Medulla oblongata (tissue), 1 donor: ENCODE data around the gene ACTRT2.
A peak's percentile ranks its signal among the peaks of the same experiment; 100 is the strongest.

Experiments
- DNase-seq: peaks from one replicate; pipeline ENCODE4 v3.0.0-alpha.2; 2015; ENCODE audit errors: extremely low spot score

The ACTRT2 gene

DNA sequence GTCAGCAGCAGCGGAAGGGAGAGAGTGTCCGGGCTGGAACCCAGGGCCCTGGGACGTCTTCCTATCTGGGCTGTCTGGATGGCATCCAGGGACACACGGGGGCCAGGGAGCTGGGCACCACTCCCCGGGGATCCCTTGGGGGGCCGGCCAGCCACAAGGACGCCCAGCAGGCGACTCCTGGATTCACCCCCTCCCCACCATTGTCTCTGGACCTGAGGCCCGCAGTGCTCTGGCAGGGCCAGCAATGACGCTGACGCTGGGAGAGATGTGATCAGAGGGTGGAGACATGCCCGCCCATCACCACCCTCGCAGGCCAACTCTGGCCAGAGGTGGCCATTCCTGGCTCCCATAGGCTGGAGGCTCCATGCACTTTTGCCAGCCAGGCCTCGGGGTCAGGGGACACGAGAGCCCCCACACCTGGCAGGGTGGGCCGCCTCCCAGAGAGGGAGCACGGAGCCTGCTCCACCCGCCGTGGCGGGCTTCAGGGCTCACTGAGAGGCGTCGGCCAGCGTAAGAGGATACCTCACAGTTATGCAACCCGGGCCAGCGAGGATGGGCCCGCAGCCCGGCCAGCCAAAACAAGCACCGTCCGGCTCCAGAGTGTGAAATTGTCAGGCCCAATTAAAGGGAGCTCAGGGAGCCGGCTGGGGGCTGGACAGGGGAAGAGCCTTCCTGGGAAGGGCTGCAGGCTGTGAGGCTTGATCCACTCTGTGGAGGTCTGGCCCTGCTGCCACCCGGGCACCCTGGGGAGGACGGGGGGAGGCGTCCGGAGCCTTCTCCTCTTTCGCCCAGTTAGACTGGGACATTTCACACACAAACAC, 10.3 kb downstream of the ACTRT2 start:
- DNase-seq: peak; percentile 59

GRCh38 chr1:3032371-3033039, 11.2 kb downstream of the ACTRT2 start:
- no peak for DNase-seq

- no peak for DNase-seq
Measured at GRCh38 chr1:3033040-3033789, 11.9 kb downstream of the ACTRT2 start.

- no peak for DNase-seq
Measured at GRCh38 chr1:3033790-3034090, 12.5 kb downstream of the ACTRT2 start.

- DNase-seq: no peak
Measured at GRCh38 chr1:3034162-3034561, 12.9 kb downstream of the ACTRT2 start.

GRCh38 chr1:3034728-3035562, 13.7 kb downstream of the ACTRT2 start:
- DNase-seq: no peak

DNA sequence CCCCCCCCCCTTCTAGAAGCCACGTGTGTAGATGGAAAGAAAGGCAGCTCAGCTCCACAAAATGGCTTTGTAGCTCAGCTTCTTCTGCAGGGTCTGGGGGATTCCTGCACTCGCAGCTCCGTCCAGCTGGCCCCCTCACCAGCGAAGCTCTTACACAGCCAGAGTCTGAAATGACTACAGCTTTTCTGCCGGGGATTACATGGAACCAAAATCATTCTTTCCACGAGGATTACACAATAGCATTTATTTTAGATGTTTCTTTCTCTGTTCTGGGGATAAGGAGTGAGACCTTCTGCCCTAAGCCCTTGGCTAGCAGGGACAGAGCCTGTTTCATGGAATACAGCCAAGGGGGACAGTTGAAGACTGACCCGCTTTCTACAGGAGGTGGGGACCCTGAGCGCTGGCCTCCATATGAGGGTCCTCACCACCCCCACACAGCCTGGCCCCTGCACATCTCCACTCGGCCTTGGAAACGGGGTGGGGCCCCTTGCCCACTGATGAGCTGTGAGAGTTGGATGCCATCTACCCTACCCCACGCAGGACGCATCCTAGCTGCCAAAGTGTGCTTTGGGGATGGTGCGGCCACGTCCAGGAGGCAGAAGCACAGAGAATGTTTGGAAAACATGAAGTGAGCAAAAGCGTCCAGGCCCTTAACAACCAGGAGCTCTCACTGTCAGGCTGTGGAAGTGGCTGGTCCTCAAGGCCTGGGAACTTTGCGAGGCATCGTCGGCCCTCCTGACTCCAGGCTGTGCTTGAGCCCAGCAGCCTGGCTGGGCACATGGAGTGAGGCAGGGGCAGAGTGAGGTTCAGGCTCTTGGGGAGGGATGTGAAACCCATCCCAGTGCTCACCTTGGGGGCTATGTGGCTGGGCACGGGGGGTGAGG, 14.5 kb downstream of the ACTRT2 start:
- DNase-seq: no peak

DNA sequence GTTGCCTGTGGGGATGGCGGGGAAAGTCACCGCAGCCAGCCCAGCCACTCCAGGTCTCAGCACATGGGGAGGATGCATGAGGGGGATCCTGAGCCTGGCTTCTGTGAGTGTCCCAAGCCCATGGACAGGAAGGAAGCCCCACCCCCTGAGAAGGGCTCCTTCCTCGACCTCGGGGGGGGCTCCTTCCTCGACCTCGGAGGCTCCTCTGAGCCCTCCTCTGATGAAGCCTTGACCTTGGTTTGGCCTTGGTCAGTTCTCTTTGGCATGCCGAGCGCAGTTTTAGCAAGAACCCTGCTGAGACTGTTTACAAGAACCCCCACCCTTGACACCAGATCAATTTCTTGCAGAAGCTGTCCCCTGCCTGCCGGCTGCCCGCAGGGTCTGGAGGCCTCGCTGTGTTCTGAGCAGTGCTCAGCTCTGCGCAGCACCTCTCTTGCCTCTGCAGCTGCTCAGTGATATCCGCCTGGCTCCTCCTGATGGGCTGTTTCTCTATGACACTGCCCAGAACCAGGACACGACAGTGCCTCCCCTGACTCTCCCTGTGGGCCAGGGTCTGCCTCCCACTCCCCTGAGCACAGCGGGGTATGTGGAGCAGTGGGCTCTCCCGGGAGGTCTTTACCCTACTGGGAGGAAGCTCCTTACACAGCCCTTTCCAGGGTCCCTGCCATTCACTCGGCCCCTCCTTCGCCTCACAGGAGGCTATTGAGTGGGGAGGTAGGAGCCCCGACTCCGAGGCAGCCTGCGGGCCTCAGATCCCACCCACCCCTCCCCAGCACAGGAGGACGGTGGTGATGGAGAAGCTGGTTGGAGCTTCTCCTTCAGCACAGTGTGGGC, 15.4 kb downstream of the ACTRT2 start:
- DNase-seq: no peak

DNA sequence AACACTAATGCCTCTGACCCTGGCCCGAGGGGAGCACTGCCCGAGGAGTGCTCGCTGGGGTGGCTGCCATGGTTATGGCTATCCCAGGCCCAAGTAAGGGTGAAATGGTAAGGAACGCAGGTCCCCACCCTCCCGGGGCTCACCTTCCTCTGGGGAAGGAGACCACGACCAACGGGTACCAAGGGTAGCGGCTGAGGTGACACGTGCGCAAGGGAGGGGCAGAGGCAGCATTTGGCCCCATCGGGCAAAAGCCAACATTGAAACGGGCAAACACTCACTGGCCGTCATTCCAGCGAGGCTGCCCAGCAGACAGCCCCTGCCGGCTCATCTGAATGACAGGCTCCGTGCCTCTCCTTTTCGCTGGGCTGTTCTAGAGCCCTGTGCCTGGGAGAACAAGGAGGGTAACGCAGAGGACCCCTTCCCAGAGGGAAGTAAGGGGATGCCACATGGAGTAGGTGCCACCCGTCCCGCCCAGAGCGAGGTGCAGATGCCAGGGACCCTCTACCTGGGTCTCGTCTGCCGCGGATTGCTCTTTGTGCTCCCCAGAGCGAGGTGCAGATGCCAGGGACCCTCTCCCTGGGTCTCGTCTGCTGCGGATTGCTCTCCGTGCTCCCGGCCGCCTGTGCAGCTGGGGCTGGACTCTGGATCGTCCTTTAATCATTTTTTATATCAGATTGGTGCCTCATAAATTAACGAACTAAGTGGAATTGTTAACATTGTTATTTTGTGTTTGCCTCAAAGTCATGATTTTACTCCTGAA, 16.2 kb downstream of the ACTRT2 start:
- no peak for DNase-seq

- DNase-seq: no peak
Measured at GRCh38 chr1:3038113-3038551, 16.9 kb downstream of the ACTRT2 start.

GRCh38 chr1:3038571-3039181, 17.4 kb downstream of the ACTRT2 start:
- DNase-seq: no peak

DNA sequence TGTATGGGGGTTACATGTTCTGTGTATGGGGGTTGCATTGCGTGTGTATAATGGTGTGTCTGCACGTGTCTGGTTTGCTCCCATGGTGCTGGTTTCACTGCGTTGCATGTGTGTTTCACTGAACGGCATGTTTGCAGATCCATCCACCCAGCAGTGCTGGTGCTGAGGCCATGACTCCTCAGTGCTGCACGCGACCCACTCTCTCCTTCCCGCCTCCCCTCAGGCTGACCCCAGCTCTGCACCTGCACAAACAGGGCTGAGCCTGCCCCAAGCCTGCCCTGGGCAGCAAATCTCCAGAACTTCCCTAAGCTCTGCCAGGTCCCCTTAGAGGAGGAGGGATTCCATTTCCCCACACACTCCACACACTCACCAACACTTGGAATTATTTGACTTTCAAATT, 18.7 kb downstream of the ACTRT2 start:
- DNase-seq: no peak

DNA sequence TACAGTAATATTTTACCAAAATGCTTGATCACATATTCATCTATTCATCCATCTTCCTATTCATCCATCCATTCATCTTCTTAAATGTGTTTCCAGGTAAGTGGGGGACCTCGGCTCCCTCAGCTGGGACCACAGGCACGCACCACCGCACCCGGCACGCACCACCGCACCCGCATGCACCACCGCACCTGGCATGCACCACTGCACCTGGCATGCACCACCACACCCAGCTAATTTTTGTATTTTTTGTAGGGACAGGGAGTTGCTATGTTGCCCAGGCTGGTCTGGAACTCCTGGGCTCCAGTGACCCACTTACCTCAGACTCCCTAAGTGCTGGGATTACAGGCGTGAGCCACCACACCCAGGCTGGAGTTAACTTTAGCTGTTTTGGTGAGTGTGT, 21.2 kb downstream of the ACTRT2 start:
- DNase-seq: no peak

- DNase-seq: no peak
Measured at GRCh38 chr1:3049164-3049563, 27.9 kb downstream of the ACTRT2 start.

GRCh38 chr1:3049905-3050304, 28.6 kb downstream of the ACTRT2 start:
- no peak for DNase-seq

- no peak for DNase-seq
Measured at GRCh38 chr1:3050603-3051002, 29.3 kb downstream of the ACTRT2 start.

DNA sequence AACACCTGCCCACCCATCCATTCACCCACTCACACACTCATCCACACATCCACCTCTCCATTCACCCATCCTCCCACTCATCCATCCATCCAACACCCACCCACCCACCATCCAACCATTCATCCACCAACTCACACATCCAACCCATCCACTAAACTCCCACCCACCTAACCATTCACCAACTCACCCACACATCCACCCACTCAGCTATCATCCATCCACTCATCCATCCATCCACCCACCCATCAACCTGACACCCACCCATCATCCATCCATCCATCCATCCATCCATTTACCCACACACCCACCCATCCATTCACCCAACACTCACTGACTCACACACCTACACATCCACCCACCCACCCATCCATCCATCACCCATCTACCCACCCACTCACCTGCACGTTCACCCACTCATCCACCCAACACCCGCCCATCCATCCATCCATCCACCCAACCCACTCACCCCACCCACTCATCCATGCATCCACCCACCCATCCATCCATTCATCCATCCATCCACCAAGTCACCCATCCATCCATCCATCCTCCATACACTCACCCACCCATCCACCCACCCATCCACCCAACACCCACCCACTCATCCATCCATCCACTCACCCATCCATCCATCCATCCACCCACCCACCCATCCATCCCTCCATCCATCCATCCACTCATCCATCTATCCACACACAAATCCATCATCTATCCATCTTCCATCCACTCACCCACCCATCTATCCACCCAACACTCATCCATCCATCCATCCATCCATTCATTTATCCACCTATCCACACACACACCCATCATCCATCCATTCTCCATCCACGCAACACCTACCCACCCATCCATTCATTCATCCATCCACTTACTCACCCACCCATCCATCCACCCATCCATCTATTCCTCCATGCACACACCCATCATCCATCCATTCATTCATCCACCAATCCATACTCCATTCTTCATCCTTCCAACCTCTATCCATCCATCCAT, 30.3 kb downstream of the ACTRT2 start:
- DNase-seq: no peak
